CD4-positive, alpha-beta T cell (primary cell): Measurements from ENCODE around the gene DGKI. TPM values are rescaled to one million over a fixed set of nuclear protein-coding genes. Genes with fewer than 3 reads are reported as not detected.

ENCODE experiments used
- ATAC-seq: fragments of 200-7000 bp; cut with Tn5 transposase; one replicate; pipeline ENCODE4 v1.10.0; 2022; ENCODE audit warnings: mild to moderate bottlenecking; ENCODE audit not compliant: poor library complexity
- CTCF ChIA-PET: fragments of 350-600 bp; sonication (Branson Sonifier 250); formaldehyde crosslinking; loops from one replicate; lab custom pipeline; 2021; ENCODE audit warnings: antibody characterized with exemption, inconsistent platforms; lab: Charles Lee
- POLR2A ChIA-PET: fragments of 350-600 bp; sonication (Branson Sonifier 250); formaldehyde crosslinking; loops from one replicate; lab custom pipeline; 2021; ENCODE audit warnings: antibody characterized with exemption, inconsistent platforms; lab: Charles Lee
- DNase-seq, 14 experiments: peaks; one replicate each; pipeline ENCODE4 v3.0.0-alpha.2; 2013 to 2020; ENCODE audit warnings: mixed read lengths in 2 of 14
- H3K27ac ChIP-seq, 2 donors: one replicate each; pipeline versions ENCODE4 v1.5.1 to v1.7.0; 2013; ENCODE audit warnings: low read length in 2 of 2, low read depth in 1 of 2, mild to moderate bottlenecking in 1 of 2
- H3K27me3 ChIP-seq, 2 experiments: 1 replicate in 1 of 2; 2 replicates in 1 of 2; pipeline versions ENCODE4 v1.6.1 to v1.7.0; 2013; ENCODE audit warnings: low read length in 2 of 2, control low read depth in 1 of 2, mild to moderate bottlenecking in 1 of 2, moderate library complexity in 1 of 2; ENCODE audit not compliant: insufficient read depth in 2 of 2, control insufficient read depth in 1 of 2
- H3K36me3 ChIP-seq: one replicate; pipeline ENCODE4 v1.6.1; 2013; ENCODE audit warnings: low read length, control low read depth; ENCODE audit not compliant: insufficient read depth
- H3K4me1 ChIP-seq: one replicate; pipeline ENCODE4 v1.6.1; 2013; ENCODE audit warnings: low read length, control low read depth; ENCODE audit not compliant: insufficient read depth
- H3K4me3 ChIP-seq: one replicate; pipeline ENCODE4 v1.5.1; 2013; ENCODE audit warnings: mild to moderate bottlenecking, low read length, moderate library complexity
- H3K9me3 ChIP-seq, 2 experiments: 1 replicate in 1 of 2; 2 replicates in 1 of 2; pipeline versions ENCODE4 v1.6.1 to v1.7.0; 2013; ENCODE audit warnings: low read length in 2 of 2, mild to moderate bottlenecking in 2 of 2, control low read depth in 1 of 2, moderate library complexity in 1 of 2; ENCODE audit not compliant: control insufficient read depth in 1 of 2, insufficient read depth in 1 of 2
- H3K27ac Mint-ChIP-seq: one replicate; pipeline ENCODE4 v1.8.0; 2020; ENCODE audit warnings: mixed read lengths
- H3K27me3 Mint-ChIP-seq: one replicate; pipeline ENCODE4 v1.8.0; 2021; ENCODE audit warnings: mixed read lengths
- H3K36me3 Mint-ChIP-seq: one replicate; pipeline ENCODE4 v1.8.0; 2021; ENCODE audit warnings: low read depth, mixed read lengths
- H3K4me1 Mint-ChIP-seq: one replicate; pipeline ENCODE4 v1.8.0; 2021; ENCODE audit warnings: low read depth, mixed read lengths
- H3K4me3 Mint-ChIP-seq: one replicate; pipeline ENCODE4 v1.8.0; 2020; ENCODE audit warnings: mild to moderate bottlenecking, mixed read lengths
- H3K9me3 Mint-ChIP-seq: one replicate; pipeline ENCODE4 v1.8.0; 2020; ENCODE audit warnings: mixed read lengths
- intact Hi-C, 2 experiments: fragments of 100-400 bp; cut with DNase I in 1 of 2; cut with micrococcal nuclease in 1 of 2; formaldehyde crosslinking; loops; one replicate each; pipeline versions ENCODE4 v1.15.1 to v1.9.0; 2023 to 2025; cut with DNase I, micrococcal nuclease
- total RNA-seq, 174 experiments: library from RNA in 2 of 174; stranded (reverse) in 2 of 174; gene quantifications; one replicate each; pipeline ENCODE4 v1.2.3 and lab custom pipeline; 2021 to 2026
- TF ChIP-seq, protein P1 (sequence below): fragments of 200-600 bp; IDR thresholded peaks from one replicate; pipeline ENCODE4 v1.8.0; 2022; ENCODE audit warnings: antibody characterized with exemption, mild to moderate bottlenecking

DGKI gene
- total RNA-seq, 2 experiments from 2014 or later, result not detected

- H3K9me3 Mint-ChIP-seq, result peaks cover 3% of the 10 kb centered on the region
- H3K36me3 ChIP-seq, result no peaks in the 10 kb centered on the region
- POLR2A ChIA-PET, result no interaction called here
These were observed 457.9 kb downstream of the DGKI start for GRCh38 chr7:137388916-137389315.

DNA sequence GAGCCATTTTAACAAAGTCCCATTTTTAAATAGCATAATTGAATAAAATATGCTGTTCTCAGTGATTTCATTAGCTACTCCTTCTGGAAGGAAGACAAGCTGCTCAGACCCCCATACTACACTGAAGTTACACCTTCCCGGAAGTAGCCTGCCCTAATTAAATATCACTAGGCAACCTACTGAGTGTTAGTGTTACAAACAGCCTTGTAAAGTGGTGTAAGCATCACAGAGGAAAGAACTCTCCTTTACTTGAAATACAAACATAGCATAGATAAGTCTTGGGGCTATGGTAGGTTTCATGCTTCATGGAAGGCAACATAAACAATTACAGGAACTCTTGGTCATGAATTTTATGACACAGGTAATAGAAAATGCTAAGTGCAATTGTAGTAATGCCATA, 459.8 kb downstream of the DGKI start:
- Histone ChIP-seq H3K36me3 (no peaks in the 10 kb centered on the region), H3K27ac (no peak overlapping the region), H3K9me3 (no peaks in the 10 kb centered on the region), H3K4me1 (no peaks in the 10 kb centered on the region), H3K4me3 (no peak overlapping the region), H3K27me3 (no peaks in the 10 kb centered on the region)
- Mint-ChIP-seq H3K4me1 (no peaks in the 10 kb centered on the region), H3K4me3 (no peak overlapping the region), H3K27ac (no peak overlapping the region), H3K36me3 (no peaks in the 10 kb centered on the region), H3K9me3 (peaks cover 3% of the 10 kb centered on the region), H3K27me3 (no peaks in the 10 kb centered on the region)
- intact Hi-C loops, result no loop called here
- no peak for ATAC-seq
- ChIA-PET POLR2A (no interaction called here), CTCF (no interaction called here)
- TF ChIP-seq, protein P1, sequence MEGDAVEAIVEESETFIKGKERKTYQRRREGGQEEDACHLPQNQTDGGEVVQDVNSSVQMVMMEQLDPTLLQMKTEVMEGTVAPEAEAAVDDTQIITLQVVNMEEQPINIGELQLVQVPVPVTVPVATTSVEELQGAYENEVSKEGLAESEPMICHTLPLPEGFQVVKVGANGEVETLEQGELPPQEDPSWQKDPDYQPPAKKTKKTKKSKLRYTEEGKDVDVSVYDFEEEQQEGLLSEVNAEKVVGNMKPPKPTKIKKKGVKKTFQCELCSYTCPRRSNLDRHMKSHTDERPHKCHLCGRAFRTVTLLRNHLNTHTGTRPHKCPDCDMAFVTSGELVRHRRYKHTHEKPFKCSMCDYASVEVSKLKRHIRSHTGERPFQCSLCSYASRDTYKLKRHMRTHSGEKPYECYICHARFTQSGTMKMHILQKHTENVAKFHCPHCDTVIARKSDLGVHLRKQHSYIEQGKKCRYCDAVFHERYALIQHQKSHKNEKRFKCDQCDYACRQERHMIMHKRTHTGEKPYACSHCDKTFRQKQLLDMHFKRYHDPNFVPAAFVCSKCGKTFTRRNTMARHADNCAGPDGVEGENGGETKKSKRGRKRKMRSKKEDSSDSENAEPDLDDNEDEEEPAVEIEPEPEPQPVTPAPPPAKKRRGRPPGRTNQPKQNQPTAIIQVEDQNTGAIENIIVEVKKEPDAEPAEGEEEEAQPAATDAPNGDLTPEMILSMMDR, result no peak
- no peak for DNase-seq

More at GRCh38 chr7:137388916-137389315, 457.9 kb downstream of the DGKI start:
- no peaks in the 10 kb centered on the region for H3K9me3 ChIP-seq
- no peaks in the 10 kb centered on the region for H3K4me1 ChIP-seq
- H3K4me3 ChIP-seq, result no peak overlapping the region
- no peak overlapping the region for H3K27ac ChIP-seq
- TF ChIP-seq, protein P1, result no peak
- DNase-seq (no peak), ATAC-seq (no peak)
- Mint-ChIP-seq H3K27ac (no peak overlapping the region), H3K4me1 (no peaks in the 10 kb centered on the region), H3K4me3 (no peak overlapping the region), H3K36me3 (no peaks in the 10 kb centered on the region), H3K27me3 (no peaks in the 10 kb centered on the region)
- CTCF ChIA-PET, result no interaction called here
- H3K27me3 ChIP-seq, result no peaks in the 10 kb centered on the region
- intact Hi-C loops, result no loop called here

DNA sequence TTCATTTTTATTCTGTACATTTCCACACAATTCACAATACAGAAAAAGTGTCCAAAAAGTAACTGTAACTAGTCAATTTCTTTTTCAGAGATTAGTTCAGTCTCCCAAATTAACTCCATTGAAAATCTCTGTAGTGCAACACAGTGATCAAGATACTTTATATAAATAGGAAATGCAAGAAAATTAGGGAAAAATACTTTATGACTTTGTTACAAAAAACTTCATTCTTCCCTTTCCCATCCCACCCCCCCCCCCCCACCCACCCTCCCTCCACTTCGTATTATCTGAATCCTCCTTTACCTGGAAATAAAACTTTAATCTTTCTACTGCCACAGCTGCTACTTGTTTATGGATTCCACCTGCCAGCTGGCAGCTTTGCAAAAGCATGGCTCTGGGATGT, 465.7 kb downstream of the DGKI start:
- H3K4me3 Mint-ChIP-seq, result no peak overlapping the region
- no peaks in the 10 kb centered on the region for H3K36me3 Mint-ChIP-seq
- H3K27me3 Mint-ChIP-seq, result no peaks in the 10 kb centered on the region
- ATAC-seq (no peak), DNase-seq (no peak)
- Histone ChIP-seq H3K9me3 (no peaks in the 10 kb centered on the region), H3K4me1 (no peaks in the 10 kb centered on the region), H3K27ac (no peak overlapping the region), H3K36me3 (no peaks in the 10 kb centered on the region), H3K27me3 (no peaks in the 10 kb centered on the region), H3K4me3 (no peak overlapping the region)
- intact Hi-C loops, result no loop called here
- TF ChIP-seq, protein P1, result no peak
- ChIA-PET POLR2A (no interaction called here), CTCF (no interaction called here)
- H3K4me1 Mint-ChIP-seq, result no peaks in the 10 kb centered on the region
- peaks cover 11% of the 10 kb centered on the region for H3K9me3 Mint-ChIP-seq
- H3K27ac Mint-ChIP-seq, result no peak overlapping the region
